NCI-H526 (cell line): ENCODE data around the gene ARSG.

Source experiments
- DNase-seq, 2 experiments: peaks; one replicate each; lab custom pipeline; 2025; lab: John Stamatoyannopoulos, UW

Gene ARSG

GRCh38 chr17:68451670-68452354 lies 160.5 kb downstream of the ARSG start:
- no peak for DNase-seq

GRCh38 chr17:68452724-68453290 lies 161.5 kb downstream of the ARSG start:
- no peak for DNase-seq

- no peak for DNase-seq
Observed at GRCh38 chr17:68453991-68454665, 162.8 kb downstream of the ARSG start.

- peak in 1 of 2 experiments; percentile 16 for DNase-seq
Observed at GRCh38 chr17:68455901-68456338, 164.6 kb downstream of the ARSG start.

- DNase-seq, result peak in 1 of 2 experiments; percentile 56
Observed at GRCh38 chr17:68456339-68457167, 165.3 kb downstream of the ARSG start.

GRCh38 chr17:68457168-68457538 lies 165.9 kb downstream of the ARSG start, which contains the start of gene WIPI1:
Gene WIPI1 (minus strand): TSS chr17:68457496. CDS start chr17:68457421, 75 bp downstream.
- DNase-seq, result no peak

GRCh38 chr17:68457539-68458259 lies 166.4 kb downstream of the ARSG start:
- peak; percentile 90 to 98 for DNase-seq

- no peak for DNase-seq
Observed at GRCh38 chr17:68458260-68459036, 167.2 kb downstream of the ARSG start.

- no peak for DNase-seq
Observed at GRCh38 chr17:68459037-68459639, 167.8 kb downstream of the ARSG start.

GRCh38 chr17:68460146-68460545 lies 168.9 kb downstream of the ARSG start:
- DNase-seq, result no peak

GRCh38 chr17:68460715-68461114 lies 169.4 kb downstream of the ARSG start:
- DNase-seq, result no peak

- DNase-seq, result no peak
Observed at GRCh38 chr17:68461122-68461539, 169.8 kb downstream of the ARSG start.

- no peak for DNase-seq
Observed at GRCh38 chr17:68461589-68461988, 170.3 kb downstream of the ARSG start.

- peak; percentile 56 to 93 for DNase-seq
Observed at GRCh38 chr17:68462381-68463210, 171.3 kb downstream of the ARSG start.

GRCh38 chr17:68463211-68464019 lies 172.1 kb downstream of the ARSG start:
- DNase-seq, result no peak

GRCh38 chr17:68468334-68468733 lies 177.0 kb downstream of the ARSG start:
- no peak for DNase-seq

- no peak for DNase-seq
Observed at GRCh38 chr17:68468788-68469187, 177.5 kb downstream of the ARSG start.
